Suppressor macrophage treated with lipopolysaccharide for 4 hours (primary cell): ENCODE measurements around the gene GLCE.

Source experiments
- DNase-seq: peaks from one replicate; pipeline ENCODE4 v3.0.0-alpha.2; 2020

The GLCE gene

GRCh38 chr15:69210574-69210973, 50.1 kb downstream of the GLCE start:
- DNase-seq, result no peak

GRCh38 chr15:69213786-69214185, 53.4 kb downstream of the GLCE start:
- DNase-seq, result no peak

GRCh38 chr15:69215314-69216035, 55.0 kb downstream of the GLCE start:
- no peak for DNase-seq

- DNase-seq, result no peak
Observed at GRCh38 chr15:69217381-69217780, 56.9 kb downstream of the GLCE start.

- no peak for DNase-seq
Observed at GRCh38 chr15:69219690-69220089, 59.3 kb downstream of the GLCE start.

- DNase-seq, result no peak
Observed at GRCh38 chr15:69222002-69222474, 61.6 kb downstream of the GLCE start.

GRCh38 chr15:69223083-69223813, 62.8 kb downstream of the GLCE start:
- no peak for DNase-seq

GRCh38 chr15:69224383-69224782, 63.9 kb downstream of the GLCE start:
- DNase-seq, result no peak

GRCh38 chr15:69225355-69226022, 65.1 kb downstream of the GLCE start:
- peak; percentile 36 for DNase-seq

- DNase-seq, result no peak
Observed at GRCh38 chr15:69226023-69226355, 65.6 kb downstream of the GLCE start.

GRCh38 chr15:69232144-69232543, 71.7 kb downstream of the GLCE start:
- DNase-seq, result no peak

GRCh38 chr15:69232765-69233164, 72.3 kb downstream of the GLCE start:
- no peak for DNase-seq

GRCh38 chr15:69234676-69235075, 74.2 kb downstream of the GLCE start:
- no peak for DNase-seq

GRCh38 chr15:69236505-69236904, 76.1 kb downstream of the GLCE start:
- no peak for DNase-seq

- DNase-seq, result no peak
Observed at GRCh38 chr15:69237718-69238117, 77.3 kb downstream of the GLCE start.

- DNase-seq, result no peak
Observed at GRCh38 chr15:69244798-69245197, 84.4 kb downstream of the GLCE start.

- DNase-seq, result peak; percentile 22
Observed at GRCh38 chr15:69253156-69253555, 92.7 kb downstream of the GLCE start.

GRCh38 chr15:69265347-69265955, 105.0 kb downstream of the GLCE start:
- peak; percentile 58 for DNase-seq

GRCh38 chr15:69271217-69271616, 110.8 kb downstream of the GLCE start:
- DNase-seq, result no peak

GRCh38 chr15:69272139-69272538, 111.7 kb downstream of the GLCE start:
- no peak for DNase-seq

- no peak for DNase-seq
Observed at GRCh38 chr15:69272891-69273290, 112.5 kb downstream of the GLCE start.

- DNase-seq, result no peak
Observed at GRCh38 chr15:69275074-69275670, 114.7 kb downstream of the GLCE start.

GRCh38 chr15:69275933-69276560, 115.6 kb downstream of the GLCE start:
- DNase-seq, result no peak
